SH-SY5Y (cell line): Measurements from ENCODE around the gene CHMP5.
A peak's percentile ranks its signal among the peaks of the same experiment; 100 is the strongest.

Source experiments
- GATA2 ChIP-seq: IDR thresholded peaks from 2 replicates; pipeline ENCODE4 v1.6.1; 2011; ENCODE audit warnings: mild to moderate bottlenecking, low read depth, low read length
- GATA3 ChIP-seq: IDR thresholded peaks from 2 replicates; pipeline ENCODE4 v1.6.1; 2011; ENCODE audit warnings: low read depth, mild to moderate bottlenecking, low read length, moderate library complexity

DNA sequence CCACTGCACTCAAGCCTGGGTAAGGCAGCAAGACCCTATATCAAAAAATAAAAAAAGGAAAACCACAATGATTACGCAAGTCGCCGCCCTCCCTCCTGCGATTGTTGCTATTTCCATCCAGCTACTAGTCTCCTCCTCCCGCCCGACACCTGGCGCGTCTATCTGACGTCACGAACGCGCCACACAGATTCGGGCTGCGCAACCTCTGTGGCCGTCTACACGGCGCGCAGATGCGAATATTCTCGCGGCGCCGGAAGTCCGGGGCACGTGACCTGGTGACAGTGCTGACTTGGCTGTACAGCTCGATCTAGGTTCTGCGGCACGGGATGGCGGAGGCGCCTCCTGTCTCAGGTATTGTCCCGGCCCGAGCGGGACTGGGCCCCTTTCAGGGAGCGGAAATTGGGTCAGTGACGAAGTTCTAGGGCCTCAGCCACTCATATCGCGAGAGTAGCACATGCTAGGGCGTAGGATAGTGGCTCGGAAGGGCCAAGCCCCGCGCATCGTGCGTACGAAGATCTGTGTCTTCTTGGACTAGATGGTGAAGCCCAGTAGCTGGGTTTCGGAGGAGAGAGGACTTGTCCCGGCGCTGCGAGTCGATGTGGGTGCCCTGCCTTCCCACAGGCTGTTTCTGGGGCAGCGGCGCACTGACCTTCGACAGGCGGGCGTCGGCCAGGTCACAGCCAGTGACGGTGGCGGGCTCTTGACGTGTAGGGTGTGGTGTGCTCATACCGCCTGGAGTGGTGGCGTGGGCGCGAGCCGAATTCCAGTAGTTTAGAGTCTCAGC lies 25.6 kb downstream of the CHMP5 start, which contains the start of gene NFX1:
- TF ChIP-seq GATA2 = peak; percentile 44; the same call in 1 of the 2 replicates
- TF ChIP-seq GATA3 = no peak
